Fibroblast of skin of left biceps (primary cell): ENCODE data around the gene MDC1.
"Not testable (repeated sequence)": the region's sequence is repeated elsewhere in the genome, so short reads cannot be mapped to it uniquely, and the experiment has no call there.

Source experiments
- DNase-seq, 2 experiments: peaks; one replicate each; pipeline ENCODE4 v3.0.0-alpha.2; 2013; ENCODE audit warnings: low read depth in 2 of 2

The MDC1 gene

GRCh38 chr6:30683183-30683979 lies 33.7 kb downstream of the MDC1 start:
- DNase-seq: no peak

GRCh38 chr6:30682143-30683117 lies 34.7 kb downstream of the MDC1 start:
- DNase-seq: peak; percentile 69 to 70

GRCh38 chr6:30681766-30682142 lies 35.3 kb downstream of the MDC1 start:
- no peak for DNase-seq

DNA sequence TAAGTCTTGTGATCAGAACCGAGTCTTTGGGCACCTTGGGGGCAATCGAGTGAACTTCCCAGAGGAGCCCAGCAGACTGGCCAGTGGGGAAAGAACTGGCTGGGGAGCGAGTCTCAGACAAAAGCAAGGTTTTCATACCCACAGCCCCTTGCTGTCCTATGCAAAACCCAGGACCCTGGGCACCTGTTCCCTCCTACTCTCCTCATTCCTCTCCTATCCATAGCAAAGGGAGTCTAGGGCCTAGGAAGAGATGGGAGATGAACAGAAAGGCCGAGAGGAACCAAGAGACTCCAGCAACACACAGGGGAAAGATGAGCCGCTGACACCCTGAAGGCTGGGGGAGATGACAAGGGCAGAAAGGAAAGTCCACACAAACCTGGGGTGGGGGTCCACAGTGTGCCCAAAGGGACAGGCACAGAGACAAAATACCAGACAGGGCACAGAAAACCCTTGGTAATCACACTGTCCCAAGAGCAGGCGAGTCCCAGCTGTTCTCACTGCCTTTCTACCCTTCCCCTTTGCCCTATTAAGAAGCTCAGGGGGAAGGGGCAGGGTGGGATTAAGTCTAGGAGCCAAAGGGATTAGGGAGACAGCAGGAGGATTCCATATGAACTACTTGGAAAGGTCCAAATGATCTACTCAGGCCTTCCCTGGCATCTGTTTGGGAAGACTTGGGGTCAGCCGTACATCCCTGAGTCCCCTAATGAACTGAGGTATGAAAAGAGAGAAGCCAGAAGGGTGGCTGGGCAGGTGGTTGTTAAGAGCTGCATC lies 37.1 kb downstream of the MDC1 start:
- DNase-seq: no peak

- DNase-seq: no peak
Observed at GRCh38 chr6:30678964-30679726, 37.9 kb downstream of the MDC1 start.

DNA sequence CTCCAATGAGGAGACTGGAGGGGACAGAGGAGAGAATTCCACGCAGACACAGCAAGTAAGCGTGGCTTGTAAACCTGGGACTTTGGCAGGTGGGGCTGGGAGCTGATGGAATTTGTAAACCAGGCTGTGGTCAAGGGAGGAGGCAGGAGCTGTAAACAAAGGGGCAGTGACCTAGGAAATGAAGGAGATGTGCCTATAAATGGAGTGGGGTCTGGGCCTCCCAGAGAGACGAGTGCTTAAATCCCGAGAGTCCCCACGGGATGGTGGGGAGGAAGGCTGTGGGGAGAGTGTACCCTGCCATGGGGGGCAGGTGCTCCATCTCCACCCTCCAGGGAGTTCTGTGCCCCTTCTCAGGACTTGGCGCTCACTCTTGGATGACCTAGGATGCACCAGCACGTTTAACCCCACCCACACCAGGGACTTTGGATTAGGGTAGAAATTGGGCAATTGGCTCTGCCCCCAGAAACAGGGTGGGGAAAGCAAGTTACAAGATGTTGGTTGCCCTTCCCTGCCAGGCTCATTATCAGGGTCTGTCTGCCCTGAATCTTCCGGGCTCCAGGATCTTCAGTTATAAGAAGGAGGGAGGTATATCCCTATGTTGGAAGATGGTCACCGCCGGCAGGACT lies 40.3 kb downstream of the MDC1 start:
- DNase-seq: no peak

DNA sequence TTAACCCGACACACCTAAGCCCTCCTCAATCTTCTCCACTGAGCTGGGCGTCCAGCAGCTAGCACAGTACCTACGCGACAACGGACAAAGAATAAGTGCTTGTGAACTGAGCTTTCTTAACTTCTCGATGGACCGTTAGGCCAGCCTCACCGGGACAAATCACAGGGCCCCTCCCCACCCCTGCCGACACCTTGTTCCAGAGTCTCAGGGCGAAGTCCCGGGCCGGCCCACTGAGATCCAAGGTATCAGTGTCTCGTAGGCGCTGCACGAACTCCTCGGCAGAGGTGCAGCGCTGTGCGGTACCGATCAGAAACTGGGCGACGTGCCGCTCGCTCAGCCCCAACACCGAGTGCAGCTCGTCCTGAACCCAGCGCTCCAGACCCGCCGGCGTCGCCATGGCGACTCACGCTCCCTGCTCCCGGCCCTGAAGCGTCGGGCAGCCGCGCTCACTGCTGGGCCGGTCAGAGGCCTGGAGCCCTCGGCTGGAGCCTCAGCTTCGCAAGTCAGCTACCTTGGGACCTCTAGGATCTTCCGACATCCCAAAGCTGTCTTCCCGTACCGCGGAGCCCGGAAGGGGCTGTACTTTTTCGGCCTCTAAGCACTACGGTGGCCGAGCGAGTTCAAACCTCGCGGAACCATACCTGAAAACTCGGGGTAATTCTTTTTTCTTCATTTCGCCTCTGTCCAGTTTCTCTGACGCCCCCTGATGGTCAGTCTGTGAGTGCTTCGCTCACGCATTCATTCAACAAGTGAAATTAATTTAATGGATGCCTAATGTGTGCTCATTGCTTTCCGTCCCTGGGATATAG lies 44.4 kb downstream of the MDC1 start, which contains the start of gene DHX16:
Gene DHX16, minus strand, starts transcription at position 562 of the 809 bp plus-strand sequence. Its CDS starts 165 bp downstream, at position 397.
- peak; percentile 96 to 97 for DNase-seq

GRCh38 chr6:30670760-30671527 lies 46.1 kb downstream of the MDC1 start:
- DNase-seq: no peak

GRCh38 chr6:30666300-30666699 lies 50.8 kb downstream of the MDC1 start:
- not testable (repeated sequence) for DNase-seq

- DNase-seq: no peak
Observed at GRCh38 chr6:30664994-30665767, 51.9 kb downstream of the MDC1 start.

DNA sequence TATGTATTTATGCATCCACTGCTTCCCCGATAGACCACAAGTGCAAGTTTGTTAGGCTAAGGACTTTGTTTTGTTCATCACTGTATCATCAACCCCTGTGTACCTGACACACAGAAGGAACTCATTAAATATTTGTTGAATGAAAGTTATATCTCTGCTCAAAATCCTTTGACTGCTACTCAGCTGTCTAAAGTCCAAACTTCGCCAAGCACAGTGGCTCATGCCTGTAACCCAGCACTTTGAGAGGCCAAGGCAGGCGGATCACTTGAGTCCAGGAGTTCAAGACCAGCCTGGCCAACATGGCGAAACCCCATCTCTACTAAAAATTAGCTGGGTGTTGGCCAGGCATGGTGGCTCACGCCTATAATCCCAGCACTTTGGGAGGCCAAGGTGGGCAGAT lies 59.2 kb downstream of the MDC1 start:
- DNase-seq: not testable (repeated sequence)

- no peak for DNase-seq
Observed at GRCh38 chr6:30657454-30657853, 59.6 kb downstream of the MDC1 start.

GRCh38 chr6:30656513-30656912 lies 60.6 kb downstream of the MDC1 start:
- no peak for DNase-seq

GRCh38 chr6:30655743-30656094 lies 61.4 kb downstream of the MDC1 start:
- DNase-seq: no peak

- no peak for DNase-seq
Observed at GRCh38 chr6:30654798-30655742, 62.0 kb downstream of the MDC1 start.

DNA sequence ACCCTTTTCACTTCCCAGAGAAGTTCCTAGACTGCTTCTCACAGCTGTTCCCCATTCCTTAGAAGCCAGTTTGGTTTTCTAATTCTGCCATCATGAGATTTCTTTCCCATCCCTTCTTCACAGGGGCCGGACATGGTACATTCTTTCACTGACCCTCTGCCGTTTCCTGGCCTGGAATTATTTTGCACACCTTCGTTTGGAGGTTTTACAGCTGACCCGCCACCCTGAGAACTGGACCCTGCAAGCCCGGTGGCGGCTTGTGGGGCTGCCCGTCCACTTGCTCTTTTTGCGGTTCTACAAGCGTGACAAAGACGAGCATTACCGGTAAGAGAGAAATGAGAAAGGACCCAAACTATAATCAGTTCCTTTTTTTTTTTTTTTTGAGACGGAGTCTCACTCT lies 65.9 kb downstream of the MDC1 start:
- no peak for DNase-seq
